Stimulated activated CD8-positive, alpha-beta memory T cell treated with anti-CD3 and anti-CD28 coated beads, Interleukin-4, amount 100 ng/mL, for 4 hours (primary cell): ENCODE results near the gene HMGCS2.

Source experiments
- DNase-seq, 2 donors: peaks; one replicate each; pipeline ENCODE4 v3.0.0-alpha.2; 2020; ENCODE audit warnings: low read depth in 2 of 2, low spot score in 1 of 2

The HMGCS2 gene

GRCh38 chr1:119701659-119702058, 67.0 kb downstream of the HMGCS2 start:
- no peak for DNase-seq

- no peak for DNase-seq
These were observed 68.4 kb downstream of the HMGCS2 start for GRCh38 chr1:119700326-119700725.
